ENCODE measurements around the gene ARPC5L. TPM values are rescaled to one million over a fixed set of nuclear protein-coding genes. Genes with fewer than 3 reads are reported as not detected.

Gene ARPC5L
- total RNA-seq, 1 experiment from 2014 or later: 50.0 TPM

- BruUV-seq (replicated peaks): TSS peak; percentile 92
- Histone ChIP-seq H2AFZ (ENCODE audit: low read depth, low read length, poor library complexity, severe bottlenecking) (no peak overlapping the region), H3K79me2 (ENCODE audit: insufficient read depth, low read length) (peaks cover 68% of the 10 kb centered on the region), H3K27ac (ENCODE audit: low read depth, low read length) (peak overlapping the region; percentile 96), H3K27me3 (ENCODE audit: insufficient read depth, low read length) (no peaks in the 10 kb centered on the region), H3K36me3 (ENCODE audit: control insufficient read depth in 1 of 2, insufficient read depth in 2 of 2, low read length in 2 of 2) (peaks cover 0 to 21% of the 10 kb centered on the region in 2 experiments; a peak in 1 of 4 replicates), H3K4me2 (ENCODE audit: low read length) (peak overlapping the region; percentile 84), H4K20me1 (ENCODE audit: insufficient read depth) (peaks cover 16% of the 10 kb centered on the region; the same call in 1 of the 2 replicates), H3K9me3 (ENCODE audit: control insufficient read depth in 1 of 2, insufficient read depth in 1 of 2, low read depth in 1 of 2, low read length in 2 of 2) (no peaks in the 10 kb centered on the region), H3K4me1 (ENCODE audit: control insufficient read depth in 1 of 2, insufficient read depth in 2 of 2, low read length in 2 of 2) (peaks cover 20 to 52% of the 10 kb centered on the region in 2 experiments), H3K9me2 (ENCODE audit: insufficient read depth) (no peaks in the 10 kb centered on the region), H3K9ac (ENCODE audit: low read length) (peak overlapping the region; percentile 98), H3K4me3 (replicated peaks in 1 of 2; ENCODE audit: low read depth in 1 of 2, low read length in 2 of 2) (peak overlapping the region; percentile 91 to 94)
- RAD21 ChIA-PET (ENCODE audit: low non-redundant PET in 1 of 2, low total read pairs in 2 of 2, uncharacterized antibody in 2 of 2, unreplicated experiment in 2 of 2): no interaction called here
- CTCF ChIA-PET: no interaction called here
- POLR2A ChIA-PET: no interaction called here
- peak; percentile 86 for ATAC-seq
- DNase-seq (ENCODE audit: low read depth, low spot score): peak; percentile 40
- intact Hi-C loops (cut with micrococcal nuclease): no loop called here
- TF ChIP-seq POLR2AphosphoS5 (IDR thresholded peaks at IDR 0.05; ENCODE audit: low read depth, low read length) (peak; percentile 89), SIN3A (IDR thresholded peaks at IDR 0.05; ENCODE audit: low read depth) (no peak), CBX3 (IDR thresholded peaks at IDR 0.05; ENCODE audit: low read depth) (no peak), ZFX (IDR thresholded peaks at IDR 0.05) (peak; percentile 91), MAX (IDR thresholded peaks at IDR 0.05) (no peak), SP1 (IDR thresholded peaks at IDR 0.05; ENCODE audit: low read depth) (no peak), POLR2A (IDR thresholded peaks at IDR 0.05; ENCODE audit: borderline replicate concordance, extremely low read depth, insufficient read depth, insufficient read length) (no peak), EGR1 (IDR thresholded peaks at IDR 0.05; ENCODE audit: low read depth) (no peak), RAD21 (IDR thresholded peaks at IDR 0.05; ENCODE audit: low read depth) (no peak), TCF7L2 (IDR thresholded peaks at IDR 0.05; ENCODE audit: borderline replicate concordance, extremely low read depth, insufficient read depth, insufficient read length) (peak; percentile 10), CTCF (IDR thresholded peaks at IDR 0.05 in 2 of 3, conservative IDR thresholded peaks at IDR 0.05 in 1 of 3; ENCODE audit: borderline replicate concordance in 1 of 3, insufficient read depth in 1 of 3, low read depth in 2 of 3, low read length in 2 of 3) (peak in 2 of 3 experiments; percentile 27 to 57; a peak in 4 of 6 replicates), FOSL1 (IDR thresholded peaks at IDR 0.05; ENCODE audit: low read depth) (no peak), JUND (IDR thresholded peaks at IDR 0.05) (no peak), ELF1 (IDR thresholded peaks at IDR 0.05; ENCODE audit: borderline replicate concordance, low read depth) (no peak), YY1 (IDR thresholded peaks at IDR 0.05; ENCODE audit: extremely low read depth, insufficient replicate concordance, low read depth, low read length) (peak; percentile 31), EZH2 (IDR thresholded peaks at IDR 0.05) (no peak), SRF (IDR thresholded peaks at IDR 0.05; ENCODE audit: low read depth) (no peak), ZNF274 (IDR thresholded peaks at IDR 0.05; ENCODE audit: low read depth, low read length) (no peak), ATF3 (IDR thresholded peaks at IDR 0.05) (no peak), EZH2phosphoT487 (IDR thresholded peaks at IDR 0.05; ENCODE audit: borderline replicate concordance) (no peak), ZBTB33 (IDR thresholded peaks at IDR 0.05; ENCODE audit: extremely low read depth, insufficient replicate concordance, low read length) (peak; percentile 28)
Measured at GRCh38 chr9:124868511-124869465, 6.9 kb downstream of the ARPC5L start.

All from HCT116 (cell line).